Caco-2 (cell line): Measurements from ENCODE around the gene MUC2. TPM values are rescaled to one million over a fixed set of nuclear protein-coding genes. Genes with fewer than 3 reads are reported as not detected.

Experiments used
- Bru-seq: library from RNA; stranded (reverse); fragments of 400-500 nt; gene quantifications from one replicate; lab custom pipeline; 2021; lab: Mats Ljungman, UMichigan
- BruChase-seq, 2 experiments: library from RNA; stranded (reverse); fragments of 400-500 nt; gene quantifications; one replicate each; lab custom pipeline; 2021; lab: Mats Ljungman, UMichigan
- BruUV-seq: library from RNA; stranded (reverse); fragments of 400-500 nt; replicated peaks from 2 replicates; lab custom pipeline; 2021; lab: Mats Ljungman, UMichigan
- CTCF ChIA-PET: fragments of 300-600 bp; sonication (Branson Sonifier 250); formaldehyde crosslinking; loops from one replicate; lab custom pipeline; 2022; ENCODE audit warnings: antibody characterized with exemption; lab: Charles Lee
- POLR2A ChIA-PET: fragments of 300-600 bp; sonication (Branson Sonifier 250); formaldehyde crosslinking; loops from one replicate; lab custom pipeline; 2022; ENCODE audit warnings: antibody characterized with exemption; lab: Charles Lee
- DNase-seq, 2 experiments: peaks; one replicate each; pipeline versions ENCODE4 v3.0.0 to v3.0.0-alpha.2; 2020 to 2022
- H3K27me3 ChIP-seq: replicated peaks from 2 replicates; pipeline ENCODE4 v1.6.0; 2011; ENCODE audit warnings: low read length; ENCODE audit not compliant: control insufficient read depth, insufficient read depth
- H3K36me3 ChIP-seq: 2 replicates; pipeline ENCODE4 v1.5.1; 2011; ENCODE audit warnings: low read length; ENCODE audit not compliant: control insufficient read depth, insufficient read depth
- H3K4me1 ChIP-seq: fragments of 250-450 bp; sonication (Bioruptor Pico); 2 replicates; pipeline ENCODE4 v1.5.1; 2020; ENCODE audit warnings: mild to moderate bottlenecking
- H3K4me3 ChIP-seq: 2 replicates; pipeline ENCODE4 v1.5.1; 2011; ENCODE audit warnings: low read depth, mild to moderate bottlenecking, control low read depth, low read length
- H3K9me3 ChIP-seq: fragments of 250-450 bp; sonication (Bioruptor Pico); 2 replicates; pipeline ENCODE4 v1.5.1; 2020; ENCODE audit warnings: mild to moderate bottlenecking, moderate library complexity
- H3K27ac Mint-ChIP-seq: one replicate; pipeline ENCODE4 v1.8.0; 2022; ENCODE audit warnings: mixed read lengths; ENCODE audit not compliant: unreplicated experiment
- H3K27me3 Mint-ChIP-seq: one replicate; pipeline ENCODE4 v1.8.0; 2022; ENCODE audit warnings: mixed read lengths; ENCODE audit not compliant: insufficient read depth, unreplicated experiment
- H3K36me3 Mint-ChIP-seq: one replicate; pipeline ENCODE4 v1.8.0; 2022; ENCODE audit warnings: mild to moderate bottlenecking, mixed read lengths; ENCODE audit not compliant: insufficient read depth, unreplicated experiment
- H3K4me1 Mint-ChIP-seq: one replicate; pipeline ENCODE4 v1.8.0; 2022; ENCODE audit warnings: low read depth, mixed read lengths; ENCODE audit not compliant: unreplicated experiment
- H3K4me3 Mint-ChIP-seq: one replicate; pipeline ENCODE4 v1.8.0; 2022; ENCODE audit warnings: mild to moderate bottlenecking, moderate library complexity, mixed read lengths; ENCODE audit not compliant: unreplicated experiment
- H3K9me3 Mint-ChIP-seq: one replicate; pipeline ENCODE4 v1.8.0; 2022; ENCODE audit warnings: mixed read lengths; ENCODE audit not compliant: unreplicated experiment
- intact Hi-C: fragments of 100-400 bp; cut with micrococcal nuclease; formaldehyde crosslinking; loops from one replicate; pipeline ENCODE4 v1.10.0; 2022; ENCODE audit not compliant: unreplicated experiment
- long read RNA-seq: library from polyadenylated mRNA; stranded (forward); transcript quantifications from one replicate; pipeline ENCODE4 v2.0.0, GENCODE V29; 2022
- total RNA-seq: library from RNA; stranded (reverse); gene quantifications from 2 replicates; pipeline ENCODE4 v1.2.3, GENCODE V29; 2022
- TF ChIP-seq, protein P1 (sequence below), 2 experiments: fragments of 200-600 bp in 1 of 2; IDR thresholded peaks; 1 replicate in 1 of 2; 2 replicates in 1 of 2; pipeline versions ENCODE4 v1.5.1 to v1.8.0; 2011 to 2022; ENCODE audit warnings: antibody characterized with exemption in 1 of 2, control low read depth in 1 of 2, inconsistent platforms in 1 of 2, low read depth in 1 of 2, low read length in 1 of 2, mild to moderate bottlenecking in 1 of 2, moderate library complexity in 1 of 2; ENCODE audit not compliant: insufficient read depth in 1 of 2, severe bottlenecking in 1 of 2, unreplicated experiment in 1 of 2

MUC2 gene
- 0.05 and 0.35 TPM in 2 replicates for total RNA-seq
- Bru-seq, nascent RNA = percentile 20 among the genes with signal in this experiment
- BruChase-seq, experiment 1, labeled RNA remaining after a 2-hour chase = percentile 16 among the genes with signal in this experiment
- percentile 17 among the genes with signal in this experiment for BruChase-seq, experiment 2, labeled RNA remaining after a 6-hour chase
- long read RNA-seq = 0 reads

DNA sequence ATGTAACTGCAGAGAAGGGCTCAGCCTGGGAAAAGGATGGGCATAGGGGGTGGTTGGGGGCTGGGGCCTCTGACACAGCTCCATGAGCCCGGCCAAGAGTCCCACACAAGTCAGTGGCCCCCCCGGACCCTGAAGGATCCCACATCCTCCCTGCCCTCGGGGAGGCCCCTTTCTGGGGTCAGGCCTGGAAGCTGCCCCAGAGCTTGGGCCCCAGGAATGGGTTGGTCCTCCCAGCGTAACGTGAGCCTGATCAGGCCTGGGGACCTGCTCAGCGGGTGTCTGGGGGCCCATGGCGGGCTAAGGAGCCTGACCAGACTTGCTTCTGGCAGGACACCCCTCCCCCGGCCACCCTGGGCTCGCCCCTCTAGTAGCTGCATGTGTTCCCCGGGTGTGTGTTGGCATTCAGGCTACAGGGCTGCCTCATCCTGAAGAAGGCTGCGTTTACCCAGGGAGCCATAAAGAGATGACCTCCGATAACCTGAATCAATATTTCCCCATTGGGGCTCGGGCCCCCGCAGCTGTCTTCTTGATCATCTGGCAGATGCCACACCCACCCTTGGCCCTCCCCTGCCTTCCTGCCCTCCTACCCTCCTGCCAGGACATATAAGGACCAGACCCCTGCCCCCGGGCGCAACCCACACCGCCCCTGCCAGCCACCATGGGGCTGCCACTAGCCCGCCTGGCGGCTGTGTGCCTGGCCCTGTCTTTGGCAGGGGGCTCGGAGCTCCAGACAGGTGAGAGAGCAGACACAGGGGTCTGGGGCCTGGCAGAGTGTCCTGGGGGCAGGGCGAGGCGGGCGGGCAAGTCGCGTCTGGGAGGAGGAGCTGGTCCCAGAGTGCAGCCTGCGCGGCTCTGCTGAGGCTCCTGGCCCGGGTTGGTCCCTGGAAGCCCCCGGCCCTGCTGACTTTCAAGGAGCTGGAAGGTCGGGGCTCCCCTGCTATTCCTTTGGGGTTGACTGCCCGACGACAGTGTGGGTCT is at the start of gene MUC2:
Gene MUC2 (plus strand): TSS at position 631 of the 978 bp plus-strand sequence.
- peak in 1 of 2 experiments; percentile 43 for DNase-seq
- no peaks in the 10 kb centered on the region for H3K27me3 Mint-ChIP-seq
- Histone ChIP-seq H3K36me3 (no peaks in the 10 kb centered on the region), H3K4me3 (no peak within 1 kb of the TSS), H3K4me1 (no peaks in the 10 kb centered on the region), H3K9me3 (no peaks in the 10 kb centered on the region), H3K27me3 (no peaks in the 10 kb centered on the region)
- no peak within 1 kb of the TSS for H3K4me3 Mint-ChIP-seq
- CTCF ChIA-PET = interaction anchor here (0.6 kb wide), 1 partner anchor 29 kb away, joined by 3 read pairs; no protein-coding TSS in a partner anchor
- peaks cover 11% of the 10 kb centered on the region for H3K9me3 Mint-ChIP-seq
- POLR2A ChIA-PET = no interaction called here
- no peak within 1 kb of the TSS for H3K27ac Mint-ChIP-seq
- TF ChIP-seq, protein P1, sequence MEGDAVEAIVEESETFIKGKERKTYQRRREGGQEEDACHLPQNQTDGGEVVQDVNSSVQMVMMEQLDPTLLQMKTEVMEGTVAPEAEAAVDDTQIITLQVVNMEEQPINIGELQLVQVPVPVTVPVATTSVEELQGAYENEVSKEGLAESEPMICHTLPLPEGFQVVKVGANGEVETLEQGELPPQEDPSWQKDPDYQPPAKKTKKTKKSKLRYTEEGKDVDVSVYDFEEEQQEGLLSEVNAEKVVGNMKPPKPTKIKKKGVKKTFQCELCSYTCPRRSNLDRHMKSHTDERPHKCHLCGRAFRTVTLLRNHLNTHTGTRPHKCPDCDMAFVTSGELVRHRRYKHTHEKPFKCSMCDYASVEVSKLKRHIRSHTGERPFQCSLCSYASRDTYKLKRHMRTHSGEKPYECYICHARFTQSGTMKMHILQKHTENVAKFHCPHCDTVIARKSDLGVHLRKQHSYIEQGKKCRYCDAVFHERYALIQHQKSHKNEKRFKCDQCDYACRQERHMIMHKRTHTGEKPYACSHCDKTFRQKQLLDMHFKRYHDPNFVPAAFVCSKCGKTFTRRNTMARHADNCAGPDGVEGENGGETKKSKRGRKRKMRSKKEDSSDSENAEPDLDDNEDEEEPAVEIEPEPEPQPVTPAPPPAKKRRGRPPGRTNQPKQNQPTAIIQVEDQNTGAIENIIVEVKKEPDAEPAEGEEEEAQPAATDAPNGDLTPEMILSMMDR (IDR thresholded peaks at IDR 0.05; ENCODE audit: insufficient read depth in 1 of 2, low read depth in 1 of 2, low read length in 1 of 2, severe bottlenecking in 1 of 2, unreplicated experiment in 1 of 2) = no peak
- intact Hi-C loops = no loop called here
- no peaks in the 10 kb centered on the region for H3K36me3 Mint-ChIP-seq
- no peaks in the 10 kb centered on the region for H3K4me1 Mint-ChIP-seq
- BruUV-seq = no TSS peak

DNA sequence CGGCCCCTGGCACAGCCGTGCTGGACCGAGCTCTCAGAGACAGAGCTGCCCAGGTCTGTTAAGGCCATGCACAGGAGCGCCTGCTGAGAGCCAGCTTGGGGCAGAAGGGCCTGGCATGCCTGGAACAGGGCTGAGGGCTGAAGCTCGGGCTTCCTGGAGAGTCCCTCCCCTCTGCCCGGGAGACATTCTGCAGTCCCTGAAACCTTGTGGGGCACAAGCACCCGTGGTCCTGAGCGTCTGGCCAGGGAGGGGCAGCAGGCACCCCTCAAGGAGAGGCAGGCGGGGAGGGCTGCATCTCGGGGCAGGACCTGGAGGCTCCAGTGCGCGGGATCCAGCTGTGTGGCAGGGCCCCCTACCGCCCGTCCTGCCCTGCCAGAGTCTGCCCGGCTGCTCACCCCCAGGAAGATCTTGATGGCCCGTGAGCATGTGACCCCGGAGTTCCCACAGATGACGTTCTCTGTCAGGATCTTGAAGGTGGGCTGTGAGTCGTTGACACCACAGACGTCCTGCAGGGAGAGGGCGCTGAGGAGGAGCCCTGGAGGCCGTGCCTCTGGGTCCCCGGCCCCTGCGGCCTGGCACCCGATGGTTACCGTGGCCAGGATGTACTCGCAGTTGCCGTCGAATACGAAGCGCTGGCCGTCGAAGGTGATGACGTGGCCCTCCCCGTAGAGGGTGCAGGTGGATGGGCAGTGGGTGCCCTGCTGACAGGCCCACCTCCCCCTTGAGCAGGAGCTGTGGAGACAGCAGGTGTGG is 49.1 kb upstream of the MUC2 start:
- ChIA-PET POLR2A (no interaction called here), CTCF (interaction anchor here (0.6 kb wide), 3 partner anchors 13 to 345 kb away, joined by 3 to 4 read pairs (median 3); no protein-coding TSS in a partner anchor)
- H3K4me1 Mint-ChIP-seq = no peaks in the 10 kb centered on the region
- DNase-seq = no peak
- no TSS peak for BruUV-seq
- no peaks in the 10 kb centered on the region for H3K36me3 ChIP-seq
- peaks cover 7% of the 10 kb centered on the region for H3K36me3 Mint-ChIP-seq
- H3K27me3 Mint-ChIP-seq = no peaks in the 10 kb centered on the region
- no peaks in the 10 kb centered on the region for H3K4me1 ChIP-seq
- TF ChIP-seq, protein P1 (IDR thresholded peaks at IDR 0.05; ENCODE audit: insufficient read depth in 1 of 2, low read depth in 1 of 2, low read length in 1 of 2, severe bottlenecking in 1 of 2, unreplicated experiment in 1 of 2) = no peak
- no peaks in the 10 kb centered on the region for H3K9me3 Mint-ChIP-seq
- H3K27me3 ChIP-seq = no peaks in the 10 kb centered on the region
- H3K27ac Mint-ChIP-seq = no peak overlapping the region
- intact Hi-C loops = no loop called here
- no peaks in the 10 kb centered on the region for H3K9me3 ChIP-seq
- H3K4me3 ChIP-seq = no peak overlapping the region
- H3K4me3 Mint-ChIP-seq = no peak overlapping the region

DNA sequence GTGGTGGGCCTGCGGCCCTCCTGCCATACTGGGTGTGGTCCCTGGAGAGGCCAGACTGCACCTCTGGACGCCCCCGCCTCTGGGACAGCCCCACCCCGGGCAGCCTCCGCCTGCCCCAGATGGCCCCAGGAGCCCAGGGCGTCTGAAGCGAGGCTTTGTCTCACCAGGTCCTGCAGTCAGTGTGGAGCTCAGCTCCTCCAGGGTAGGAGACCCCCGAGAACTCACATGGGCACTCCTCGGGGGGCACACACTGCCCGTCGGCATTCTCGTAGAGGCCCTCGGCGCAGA is 48.6 kb upstream of the MUC2 start:
- no peak overlapping the region for H3K27ac Mint-ChIP-seq
- no peak overlapping the region for H3K4me3 Mint-ChIP-seq
- Histone ChIP-seq H3K36me3 (no peaks in the 10 kb centered on the region), H3K9me3 (no peaks in the 10 kb centered on the region), H3K27me3 (no peaks in the 10 kb centered on the region), H3K4me1 (no peaks in the 10 kb centered on the region), H3K4me3 (no peak overlapping the region)
- TF ChIP-seq, protein P1 (IDR thresholded peaks at IDR 0.05; ENCODE audit: insufficient read depth in 1 of 2, low read depth in 1 of 2, low read length in 1 of 2, severe bottlenecking in 1 of 2, unreplicated experiment in 1 of 2) = no peak
- H3K9me3 Mint-ChIP-seq = no peaks in the 10 kb centered on the region
- no peaks in the 10 kb centered on the region for H3K4me1 Mint-ChIP-seq
- ChIA-PET CTCF (interaction anchor here (0.6 kb wide), 3 partner anchors 12 to 346 kb away, joined by 3 to 4 read pairs (median 3); no protein-coding TSS in a partner anchor), POLR2A (no interaction called here)
- no TSS peak for BruUV-seq
- no peak for DNase-seq
- intact Hi-C loops = no loop called here
- H3K27me3 Mint-ChIP-seq = no peaks in the 10 kb centered on the region
- H3K36me3 Mint-ChIP-seq = peaks cover 7% of the 10 kb centered on the region
